H1 (cell line): ENCODE data around the gene OR13J1. TPM values are rescaled to one million over a fixed set of nuclear protein-coding genes. Genes with fewer than 3 reads are reported as not detected.

Source experiments
- FOSL1 ChIP-seq: IDR thresholded peaks from 2 replicates; pipeline ENCODE4 v1.6.1; 2011; ENCODE audit warnings: mild to moderate bottlenecking, low read depth, low read length, moderate library complexity; ENCODE audit not compliant: insufficient read depth
- HDAC2 ChIP-seq, 2 experiments: fragments of 300-600 bp in 1 of 2; sonication (generic) in 1 of 2; IDR thresholded peaks; 2 replicates each; pipeline ENCODE4 v1.6.1; 2011 to 2012; ENCODE audit warnings: low read depth in 2 of 2, low read length in 2 of 2, mild to moderate bottlenecking in 2 of 2, moderate library complexity in 2 of 2, borderline replicate concordance in 1 of 2, inconsistent platforms in 1 of 2
- PHF8 ChIP-seq: fragments of 200-600 bp; sonication (generic); conservative IDR thresholded peaks from 2 replicates; pipeline ENCODE4 v1.7.1; 2012; ENCODE audit warnings: low read depth, mild to moderate bottlenecking, inconsistent platforms, low read length, moderate library complexity
- RBBP5 ChIP-seq: IDR thresholded peaks from 2 replicates; pipeline ENCODE4 v1.7.1; 2012; ENCODE audit warnings: low read depth, mild to moderate bottlenecking, inconsistent platforms, low read length, moderate library complexity, borderline replicate concordance
- RXRA ChIP-seq: IDR thresholded peaks from 2 replicates; pipeline ENCODE4 v1.6.1; 2011; ENCODE audit warnings: low read depth, mild to moderate bottlenecking, low read length, moderate library complexity; ENCODE audit not compliant: insufficient read depth
- SAP30 ChIP-seq: fragments of 300-600 bp; sonication (generic); IDR thresholded peaks from 2 replicates; pipeline ENCODE4 v1.7.1; 2012; ENCODE audit warnings: low read length, moderate library complexity, mild to moderate bottlenecking, inconsistent platforms; ENCODE audit not compliant: insufficient read depth, insufficient replicate concordance
- SIN3A ChIP-seq, 2 experiments: IDR thresholded peaks in 1 of 2; conservative IDR thresholded peaks in 1 of 2; 2 replicates each; pipeline ENCODE4 v1.6.1; 2011 to 2012; ENCODE audit warnings: low read length in 2 of 2, improper control_type of control experiment in 1 of 2, low read depth in 1 of 2, mild to moderate bottlenecking in 1 of 2
- SIX5 ChIP-seq: IDR thresholded peaks from 2 replicates; pipeline ENCODE4 v1.6.1; 2011; ENCODE audit warnings: mild to moderate bottlenecking, low read depth, low read length
- SP2 ChIP-seq: IDR thresholded peaks from 2 replicates; pipeline ENCODE4 v1.6.1; 2012; ENCODE audit warnings: mild to moderate bottlenecking, low read length, inconsistent platforms
- SUZ12 ChIP-seq: fragments of 200-600 bp; sonication (generic); IDR thresholded peaks from 2 replicates; pipeline ENCODE4 v1.6.1; 2012; ENCODE audit warnings: mild to moderate bottlenecking, inconsistent platforms, low read length, moderate library complexity, mixed read lengths
- polyA plus RNA-seq, 7 experiments: library from polyadenylated mRNA; depleted of rRNA in 3 of 7; stranded (reverse) in 5 of 7; unstranded in 2 of 7; fragments of >200 nt in 5 of 7; fragments of 200-250 nt in 2 of 7; gene quantifications; 1 replicate in 5 of 7; 2 replicates in 1 of 7; 4 replicates in 1 of 7; pipeline versions ENCODE4 v1.2.1 to v1.2.3, GENCODE V29; 2011 to 2013; ENCODE audit warnings: missing spikeins in 2 of 7, mixed read lengths in 2 of 7
- total RNA-seq: library from RNA; stranded (reverse); fragmentation: NEBNext Ultra II Directional; extraction: Animal tissue kit (Norgen Biotek cat#: 25700); gene quantifications from 2 replicates; pipeline ENCODE4 v1.2.1, GENCODE V29; 2021
- TF ChIP-seq, protein P1 (sequence below): fragments of 300-600 bp; sonication (generic); IDR thresholded peaks from 2 replicates; pipeline ENCODE4 v1.7.1; 2012; ENCODE audit warnings: low read length, moderate library complexity, mild to moderate bottlenecking, inconsistent platforms; ENCODE audit not compliant: insufficient replicate concordance

The OR13J1 gene
- total and polyA plus RNA-seq, 2 of the 8 experiments (the other 6 are each of a cell fraction or from before 2014, with no cell fraction given), result not detected

DNA sequence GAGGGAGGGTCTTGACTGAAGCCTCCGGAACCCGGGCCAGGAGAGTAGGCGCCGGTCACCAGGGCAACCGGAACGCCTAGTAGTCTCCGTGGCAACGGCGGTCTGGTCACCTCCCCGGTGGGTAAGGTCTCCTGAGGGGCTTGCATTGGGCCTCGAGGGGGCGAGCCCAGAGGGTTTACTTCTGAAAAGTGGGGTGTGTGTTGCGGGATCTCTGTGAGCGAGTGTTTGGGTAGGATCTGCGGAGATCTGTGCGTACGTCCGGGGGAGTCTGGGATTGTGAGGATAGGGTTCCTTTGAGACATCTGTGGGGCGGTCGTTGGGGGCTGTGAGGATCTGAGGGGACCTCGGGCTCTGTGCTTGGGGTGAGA, 41.5 kb downstream of the OR13J1 start, which contains the start of gene FAM221B (continued):
- no peak for TF ChIP-seq SP2
- TF ChIP-seq SAP30, result peak; percentile 72
- no peak for TF ChIP-seq SUZ12
- TF ChIP-seq FOSL1, result no peak
- 0 out of 4 replicates have a peak, but pooled peaks of 1 of the 2 experiments have one; percentile 42 for TF ChIP-seq HDAC2 (IDR thresholded peaks at IDR 0.05; ENCODE audit: borderline replicate concordance in 1 of 2, low read depth in 2 of 2, low read length in 2 of 2)
- TF ChIP-seq RXRA, result no peak
- TF ChIP-seq, protein P1, sequence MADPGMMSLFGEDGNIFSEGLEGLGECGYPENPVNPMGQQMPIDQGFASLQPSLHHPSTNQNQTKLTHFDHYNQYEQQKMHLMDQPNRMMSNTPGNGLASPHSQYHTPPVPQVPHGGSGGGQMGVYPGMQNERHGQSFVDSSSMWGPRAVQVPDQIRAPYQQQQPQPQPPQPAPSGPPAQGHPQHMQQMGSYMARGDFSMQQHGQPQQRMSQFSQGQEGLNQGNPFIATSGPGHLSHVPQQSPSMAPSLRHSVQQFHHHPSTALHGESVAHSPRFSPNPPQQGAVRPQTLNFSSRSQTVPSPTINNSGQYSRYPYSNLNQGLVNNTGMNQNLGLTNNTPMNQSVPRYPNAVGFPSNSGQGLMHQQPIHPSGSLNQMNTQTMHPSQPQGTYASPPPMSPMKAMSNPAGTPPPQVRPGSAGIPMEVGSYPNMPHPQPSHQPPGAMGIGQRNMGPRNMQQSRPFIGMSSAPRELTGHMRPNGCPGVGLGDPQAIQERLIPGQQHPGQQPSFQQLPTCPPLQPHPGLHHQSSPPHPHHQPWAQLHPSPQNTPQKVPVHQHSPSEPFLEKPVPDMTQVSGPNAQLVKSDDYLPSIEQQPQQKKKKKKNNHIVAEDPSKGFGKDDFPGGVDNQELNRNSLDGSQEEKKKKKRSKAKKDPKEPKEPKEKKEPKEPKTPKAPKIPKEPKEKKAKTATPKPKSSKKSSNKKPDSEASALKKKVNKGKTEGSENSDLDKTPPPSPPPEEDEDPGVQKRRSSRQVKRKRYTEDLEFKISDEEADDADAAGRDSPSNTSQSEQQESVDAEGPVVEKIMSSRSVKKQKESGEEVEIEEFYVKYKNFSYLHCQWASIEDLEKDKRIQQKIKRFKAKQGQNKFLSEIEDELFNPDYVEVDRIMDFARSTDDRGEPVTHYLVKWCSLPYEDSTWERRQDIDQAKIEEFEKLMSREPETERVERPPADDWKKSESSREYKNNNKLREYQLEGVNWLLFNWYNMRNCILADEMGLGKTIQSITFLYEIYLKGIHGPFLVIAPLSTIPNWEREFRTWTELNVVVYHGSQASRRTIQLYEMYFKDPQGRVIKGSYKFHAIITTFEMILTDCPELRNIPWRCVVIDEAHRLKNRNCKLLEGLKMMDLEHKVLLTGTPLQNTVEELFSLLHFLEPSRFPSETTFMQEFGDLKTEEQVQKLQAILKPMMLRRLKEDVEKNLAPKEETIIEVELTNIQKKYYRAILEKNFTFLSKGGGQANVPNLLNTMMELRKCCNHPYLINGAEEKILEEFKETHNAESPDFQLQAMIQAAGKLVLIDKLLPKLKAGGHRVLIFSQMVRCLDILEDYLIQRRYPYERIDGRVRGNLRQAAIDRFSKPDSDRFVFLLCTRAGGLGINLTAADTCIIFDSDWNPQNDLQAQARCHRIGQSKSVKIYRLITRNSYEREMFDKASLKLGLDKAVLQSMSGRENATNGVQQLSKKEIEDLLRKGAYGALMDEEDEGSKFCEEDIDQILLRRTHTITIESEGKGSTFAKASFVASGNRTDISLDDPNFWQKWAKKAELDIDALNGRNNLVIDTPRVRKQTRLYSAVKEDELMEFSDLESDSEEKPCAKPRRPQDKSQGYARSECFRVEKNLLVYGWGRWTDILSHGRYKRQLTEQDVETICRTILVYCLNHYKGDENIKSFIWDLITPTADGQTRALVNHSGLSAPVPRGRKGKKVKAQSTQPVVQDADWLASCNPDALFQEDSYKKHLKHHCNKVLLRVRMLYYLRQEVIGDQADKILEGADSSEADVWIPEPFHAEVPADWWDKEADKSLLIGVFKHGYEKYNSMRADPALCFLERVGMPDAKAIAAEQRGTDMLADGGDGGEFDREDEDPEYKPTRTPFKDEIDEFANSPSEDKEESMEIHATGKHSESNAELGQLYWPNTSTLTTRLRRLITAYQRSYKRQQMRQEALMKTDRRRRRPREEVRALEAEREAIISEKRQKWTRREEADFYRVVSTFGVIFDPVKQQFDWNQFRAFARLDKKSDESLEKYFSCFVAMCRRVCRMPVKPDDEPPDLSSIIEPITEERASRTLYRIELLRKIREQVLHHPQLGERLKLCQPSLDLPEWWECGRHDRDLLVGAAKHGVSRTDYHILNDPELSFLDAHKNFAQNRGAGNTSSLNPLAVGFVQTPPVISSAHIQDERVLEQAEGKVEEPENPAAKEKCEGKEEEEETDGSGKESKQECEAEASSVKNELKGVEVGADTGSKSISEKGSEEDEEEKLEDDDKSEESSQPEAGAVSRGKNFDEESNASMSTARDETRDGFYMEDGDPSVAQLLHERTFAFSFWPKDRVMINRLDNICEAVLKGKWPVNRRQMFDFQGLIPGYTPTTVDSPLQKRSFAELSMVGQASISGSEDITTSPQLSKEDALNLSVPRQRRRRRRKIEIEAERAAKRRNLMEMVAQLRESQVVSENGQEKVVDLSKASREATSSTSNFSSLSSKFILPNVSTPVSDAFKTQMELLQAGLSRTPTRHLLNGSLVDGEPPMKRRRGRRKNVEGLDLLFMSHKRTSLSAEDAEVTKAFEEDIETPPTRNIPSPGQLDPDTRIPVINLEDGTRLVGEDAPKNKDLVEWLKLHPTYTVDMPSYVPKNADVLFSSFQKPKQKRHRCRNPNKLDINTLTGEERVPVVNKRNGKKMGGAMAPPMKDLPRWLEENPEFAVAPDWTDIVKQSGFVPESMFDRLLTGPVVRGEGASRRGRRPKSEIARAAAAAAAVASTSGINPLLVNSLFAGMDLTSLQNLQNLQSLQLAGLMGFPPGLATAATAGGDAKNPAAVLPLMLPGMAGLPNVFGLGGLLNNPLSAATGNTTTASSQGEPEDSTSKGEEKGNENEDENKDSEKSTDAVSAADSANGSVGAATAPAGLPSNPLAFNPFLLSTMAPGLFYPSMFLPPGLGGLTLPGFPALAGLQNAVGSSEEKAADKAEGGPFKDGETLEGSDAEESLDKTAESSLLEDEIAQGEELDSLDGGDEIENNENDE, result no peak
- no peak for TF ChIP-seq PHF8
- TF ChIP-seq SIN3A (conservative IDR thresholded peaks at IDR 0.05 in 1 of 2, IDR thresholded peaks at IDR 0.05 in 1 of 2; ENCODE audit: low read depth in 1 of 2, low read length in 2 of 2), result peak; percentile 53 to 87; a peak in 2 of 4 replicates
- TF ChIP-seq RBBP5, result 0 out of 2 replicates have a peak, but pooled peaks have one; percentile 13
- TF ChIP-seq SIX5, result no peak
